Lower lobe of right lung (tissue), 2 donors: Measurements from ENCODE around the gene ATAD3A. TPM values are rescaled to one million over a fixed set of nuclear protein-coding genes. Genes with fewer than 3 reads are reported as not detected.

Experiments used
- ATAC-seq, 2 donors: fragments of 200-7000 bp; cut with Tn5 transposase; one replicate each; pipeline ENCODE4 v1.9.1; 2020 to 2022; ENCODE audit warnings: mild to moderate bottlenecking in 2 of 2, moderate library complexity in 2 of 2
- DNase-seq: peaks from one replicate; pipeline ENCODE4 v3.0.0-alpha.2; 2020
- H3K27ac ChIP-seq: fragments of 200-600 bp; one replicate; pipeline ENCODE4 v1.8.0; 2022
- H3K27me3 ChIP-seq: fragments of 200-600 bp; one replicate; pipeline ENCODE4 v1.8.0; 2022; ENCODE audit warnings: low read depth
- H3K36me3 ChIP-seq: fragments of 200-600 bp; one replicate; pipeline ENCODE4 v1.8.0; 2022; ENCODE audit warnings: mild to moderate bottlenecking
- H3K4me1 ChIP-seq: fragments of 200-600 bp; one replicate; pipeline ENCODE4 v1.8.0; 2022
- H3K4me3 ChIP-seq: fragments of 200-600 bp; one replicate; pipeline ENCODE4 v1.8.0; 2022; ENCODE audit warnings: mild to moderate bottlenecking
- H3K9me3 ChIP-seq: fragments of 200-600 bp; one replicate; pipeline ENCODE4 v1.8.0; 2022
- intact Hi-C: fragments of 100-400 bp; cut with DNase I; formaldehyde crosslinking; loops from one replicate; pipeline ENCODE4 v1.11.0; 2022
- total RNA-seq: library from RNA; stranded (reverse); fragmentation: NEBNext Ultra II Directional; extraction: Animal tissue kit (Norgen Biotek cat#: 25700); gene quantifications from one replicate; pipeline ENCODE4 v1.2.1, GENCODE V29; 2021
- TF ChIP-seq, protein P1 (sequence below): fragments of 200-600 bp; IDR thresholded peaks from one replicate; pipeline ENCODE4 v1.8.0; 2022; ENCODE audit warnings: antibody characterized with exemption, mild to moderate bottlenecking
- donor health status: DM: no; HTN: yes; CAD: no; lungs with severe emphysema.

ATAD3A gene
- total RNA-seq, 1 donor from 2014 or later = 14.1 TPM

DNA sequence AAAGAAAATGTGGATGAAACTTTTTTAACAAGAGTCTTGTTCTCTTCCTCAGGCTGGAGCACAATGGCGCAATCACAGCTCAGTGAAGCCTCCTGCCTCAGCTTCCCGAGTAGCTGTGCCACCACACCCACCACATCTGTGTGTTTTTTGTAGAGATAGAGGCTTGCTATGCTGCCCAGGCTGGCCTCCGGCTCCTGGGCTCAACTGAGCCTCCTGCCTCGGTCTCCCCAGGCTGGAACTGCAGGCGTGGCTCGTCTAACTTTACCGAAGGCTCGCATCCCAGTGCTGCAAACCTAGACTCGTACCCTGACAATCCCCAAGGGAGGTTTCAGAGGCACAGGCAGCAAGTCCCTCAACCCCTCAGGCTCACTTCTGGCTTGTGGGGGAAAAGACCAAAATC, 48.2 kb downstream of the ATAD3A start:
- DNase-seq (no peak), ATAC-seq (no peak)
- Histone ChIP-seq H3K27me3 (no peaks in the 10 kb centered on the region), H3K27ac (no peak overlapping the region), H3K36me3 (peaks cover 56% of the 10 kb centered on the region), H3K4me1 (peaks cover 5% of the 10 kb centered on the region), H3K4me3 (no peak overlapping the region), H3K9me3 (no peaks in the 10 kb centered on the region)
- TF ChIP-seq, protein P1, sequence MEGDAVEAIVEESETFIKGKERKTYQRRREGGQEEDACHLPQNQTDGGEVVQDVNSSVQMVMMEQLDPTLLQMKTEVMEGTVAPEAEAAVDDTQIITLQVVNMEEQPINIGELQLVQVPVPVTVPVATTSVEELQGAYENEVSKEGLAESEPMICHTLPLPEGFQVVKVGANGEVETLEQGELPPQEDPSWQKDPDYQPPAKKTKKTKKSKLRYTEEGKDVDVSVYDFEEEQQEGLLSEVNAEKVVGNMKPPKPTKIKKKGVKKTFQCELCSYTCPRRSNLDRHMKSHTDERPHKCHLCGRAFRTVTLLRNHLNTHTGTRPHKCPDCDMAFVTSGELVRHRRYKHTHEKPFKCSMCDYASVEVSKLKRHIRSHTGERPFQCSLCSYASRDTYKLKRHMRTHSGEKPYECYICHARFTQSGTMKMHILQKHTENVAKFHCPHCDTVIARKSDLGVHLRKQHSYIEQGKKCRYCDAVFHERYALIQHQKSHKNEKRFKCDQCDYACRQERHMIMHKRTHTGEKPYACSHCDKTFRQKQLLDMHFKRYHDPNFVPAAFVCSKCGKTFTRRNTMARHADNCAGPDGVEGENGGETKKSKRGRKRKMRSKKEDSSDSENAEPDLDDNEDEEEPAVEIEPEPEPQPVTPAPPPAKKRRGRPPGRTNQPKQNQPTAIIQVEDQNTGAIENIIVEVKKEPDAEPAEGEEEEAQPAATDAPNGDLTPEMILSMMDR = no peak
- intact Hi-C loops = no loop called here

DNA sequence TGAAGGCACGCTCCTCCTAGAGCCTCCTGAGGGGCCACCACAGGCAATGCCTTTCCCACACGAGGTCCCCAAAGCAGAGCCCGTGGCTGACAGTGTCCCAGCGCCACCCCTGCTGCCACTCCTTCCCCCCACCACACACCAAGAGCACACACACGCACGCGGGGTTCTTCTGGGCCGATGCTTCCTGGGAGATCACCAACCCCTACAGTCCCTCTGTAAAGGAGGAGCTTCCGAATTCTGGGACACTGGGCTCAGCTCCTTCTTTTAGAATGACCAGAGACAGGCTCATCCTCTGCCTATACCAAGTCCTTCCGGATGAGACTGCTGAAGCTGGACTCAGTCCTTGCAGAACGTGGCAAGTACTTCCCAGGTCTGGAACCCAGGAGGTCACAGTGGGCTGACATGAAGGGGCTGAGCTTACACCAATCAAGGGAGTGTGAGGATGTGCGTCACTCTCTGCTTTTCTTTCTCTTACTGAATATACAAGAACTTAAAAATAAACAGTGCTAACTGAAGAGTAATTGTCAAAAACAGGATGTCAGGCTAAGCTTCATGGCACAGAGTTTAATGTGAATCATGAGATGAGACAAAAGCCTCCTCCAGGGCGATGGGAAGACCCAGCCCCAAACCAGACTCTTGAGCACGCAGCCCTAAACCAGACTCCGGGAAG, 50.0 kb downstream of the ATAD3A start:
- peaks cover 65% of the 10 kb centered on the region for H3K36me3 ChIP-seq
- TF ChIP-seq, protein P1 = no peak
- no peak for ATAC-seq
- H3K4me3 ChIP-seq = no peak overlapping the region
- H3K9me3 ChIP-seq = no peaks in the 10 kb centered on the region
- H3K27ac ChIP-seq = peak overlapping the region; percentile 43
- DNase-seq = no peak
- intact Hi-C loops = no loop called here
- peaks cover 15% of the 10 kb centered on the region for H3K4me1 ChIP-seq
- no peaks in the 10 kb centered on the region for H3K27me3 ChIP-seq

DNA sequence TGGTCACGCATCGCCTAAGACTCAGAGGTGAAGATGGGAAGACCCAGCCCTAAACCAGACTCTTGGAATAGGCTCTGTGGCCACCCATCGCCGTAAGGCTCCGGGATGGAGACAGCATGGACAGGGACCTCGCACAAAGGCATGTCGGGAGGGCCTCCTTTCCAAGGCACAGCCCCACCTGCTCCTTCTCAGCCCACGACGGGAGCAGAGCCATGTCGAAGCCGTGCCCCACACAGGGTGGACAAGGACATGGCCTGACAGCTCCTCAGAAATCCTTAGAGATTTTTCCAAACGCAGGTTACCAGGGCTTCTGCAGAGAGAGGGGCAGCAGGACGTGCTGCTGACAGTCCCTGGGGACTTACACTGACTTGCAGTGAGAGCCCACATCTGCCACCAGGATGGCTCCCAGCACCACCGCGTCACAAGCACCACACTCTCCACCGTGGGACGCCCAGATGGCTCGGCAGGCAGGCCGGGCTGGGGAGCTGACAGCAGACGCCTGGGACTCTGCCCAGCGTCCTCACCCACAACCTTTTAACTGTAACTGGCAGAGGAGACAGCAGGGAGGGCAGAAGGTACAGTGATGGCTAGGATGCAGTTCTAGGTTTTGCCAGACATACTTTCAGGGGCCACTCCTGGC, 50.7 kb downstream of the ATAD3A start:
- no peak for ATAC-seq
- intact Hi-C loops = no loop called here
- Histone ChIP-seq H3K9me3 (no peaks in the 10 kb centered on the region), H3K27me3 (no peaks in the 10 kb centered on the region), H3K4me1 (peaks cover 23% of the 10 kb centered on the region), H3K27ac (peak overlapping the region; percentile 43), H3K36me3 (peaks cover 65% of the 10 kb centered on the region), H3K4me3 (no peak overlapping the region)
- DNase-seq = no peak
- TF ChIP-seq, protein P1 = no peak

GRCh38 chr1:1563688-1564087, 51.7 kb downstream of the ATAD3A start:
- TF ChIP-seq, protein P1 = no peak
- Histone ChIP-seq H3K4me3 (no peak overlapping the region), H3K27ac (no peak overlapping the region), H3K9me3 (no peaks in the 10 kb centered on the region), H3K27me3 (no peaks in the 10 kb centered on the region), H3K4me1 (peaks cover 31% of the 10 kb centered on the region), H3K36me3 (peaks cover 65% of the 10 kb centered on the region)
- no peak for DNase-seq
- ATAC-seq = no peak
- intact Hi-C loops = no loop called here

GRCh38 chr1:1564268-1564667, 52.3 kb downstream of the ATAD3A start:
- ATAC-seq = peak in 1 of 2 donors; percentile 11

More at GRCh38 chr1:1564268-1564667, 52.3 kb downstream of the ATAD3A start:
- Histone ChIP-seq H3K27ac (no peak overlapping the region), H3K4me1 (peaks cover 31% of the 10 kb centered on the region), H3K9me3 (no peaks in the 10 kb centered on the region), H3K36me3 (peaks cover 65% of the 10 kb centered on the region), H3K27me3 (no peaks in the 10 kb centered on the region), H3K4me3 (no peak overlapping the region)
- TF ChIP-seq, protein P1 = no peak
- DNase-seq = no peak
- intact Hi-C loops = no loop called here
